A673 (cell line): ENCODE measurements around the gene SERPINB1.
"Not testable (repeated sequence)": the region's sequence is repeated elsewhere in the genome, so short reads cannot be mapped to it uniquely, and the experiment has no call there.

Source experiments
- CTCF ChIP-seq: fragments of 300-800, 200-600 bp; sonication (generic); conservative IDR thresholded peaks from 2 replicates; pipeline ENCODE4 v1.5.1; 2017; ENCODE audit warnings: low read depth, mild to moderate bottlenecking, antibody characterized with exemption, low read length, moderate library complexity, mixed read lengths
- EZH2 ChIP-seq: fragments of 200-600 bp; sonication (generic); IDR thresholded peaks from 2 replicates; pipeline ENCODE4 v1.6.1; 2017; ENCODE audit warnings: borderline replicate concordance, low read depth, mild to moderate bottlenecking, mixed read lengths, antibody characterized with exemption, low read length; ENCODE audit not compliant: poor library complexity, severe bottlenecking

- not testable (repeated sequence) for TF ChIP-seq CTCF, EZH2
Measured at GRCh38 chr6:2801687-2802086, 40.0 kb downstream of the SERPINB1 start.
